GM19395 (cell line): ENCODE data around the gene CDH15.
"Not testable (repeated sequence)": the region's sequence is repeated elsewhere in the genome, so short reads cannot be mapped to it uniquely, and the experiment has no call there.

ENCODE experiments used
- ATAC-seq: cut with Tn5 transposase; IDR thresholded peaks from one replicate; pipeline ENCODE4 v1.9.1; 2021; ENCODE audit warnings: mild to moderate bottlenecking, moderate library complexity; ENCODE audit not compliant: unreplicated experiment

The CDH15 gene

GRCh38 chr16:89224665-89225064 lies 53.1 kb downstream of the CDH15 start:
- no peak for ATAC-seq

- ATAC-seq = no peak
Measured at GRCh38 chr16:89230255-89230654, 58.7 kb downstream of the CDH15 start.

GRCh38 chr16:89232107-89232506 lies 60.6 kb downstream of the CDH15 start:
- ATAC-seq = no peak

GRCh38 chr16:89233678-89234490 lies 62.3 kb downstream of the CDH15 start:
- no peak for ATAC-seq

- ATAC-seq = no peak
Measured at GRCh38 chr16:89237733-89238132, 66.2 kb downstream of the CDH15 start.

GRCh38 chr16:89241187-89242007 lies 69.8 kb downstream of the CDH15 start:
- peak; percentile 60 for ATAC-seq

GRCh38 chr16:89242795-89243200 lies 71.2 kb downstream of the CDH15 start:
- no peak for ATAC-seq

GRCh38 chr16:89243664-89244063 lies 72.1 kb downstream of the CDH15 start:
- ATAC-seq = no peak

- ATAC-seq = not testable (repeated sequence)
Measured at GRCh38 chr16:89244264-89244663, 72.7 kb downstream of the CDH15 start.

GRCh38 chr16:89244754-89245153 lies 73.2 kb downstream of the CDH15 start:
- ATAC-seq = no peak
